Measurements from ENCODE around the gene AUTS2. TPM values are rescaled to one million over a fixed set of nuclear protein-coding genes. Genes with fewer than 3 reads are reported as not detected.

The AUTS2 gene
- total and polyA plus RNA-seq, 2 of the 8 experiments (the other 6 are each of a cell fraction or from before 2014, with no cell fraction given): 25.9 to 101 TPM

- H2BK15ac ChIP-seq (ENCODE audit: low read length): no peak overlapping the region
- H3K18ac ChIP-seq (ENCODE audit: extremely low read depth, low read length): no peak overlapping the region
- no peak overlapping the region for H4K8ac ChIP-seq (ENCODE audit: extremely low read depth, insufficient read depth, low read length)
- H4K91ac ChIP-seq (replicated peaks; ENCODE audit: insufficient read length, low read length): no peak overlapping the region
- H4K20me1 ChIP-seq (replicated peaks in 1 of 2; ENCODE audit: control insufficient read depth in 1 of 2, insufficient read depth in 2 of 2, low read length in 2 of 2): no peaks in the 10 kb centered on the region
- no peak overlapping the region for H4K5ac ChIP-seq (ENCODE audit: insufficient read length, low read depth, low read length)
- no peak overlapping the region for H3K4me3 ChIP-seq (ENCODE audit: extremely low read depth in 1 of 4, insufficient read depth in 2 of 4, low read depth in 3 of 4, low read length in 4 of 4)
- no peaks in the 10 kb centered on the region for H3K79me1 ChIP-seq (ENCODE audit: low read depth, low read length)
- no peaks in the 10 kb centered on the region for H3K36me3 ChIP-seq (ENCODE audit: control insufficient read depth in 2 of 4, insufficient read depth in 4 of 4, low read length in 3 of 4)
- H3K27me3 ChIP-seq (replicated peaks in 1 of 4; ENCODE audit: control insufficient read depth in 3 of 4, extremely low read depth in 1 of 4, insufficient read depth in 3 of 4, low read length in 3 of 4): no peaks in the 10 kb centered on the region
- no peak overlapping the region for H3K4ac ChIP-seq (replicated peaks; ENCODE audit: insufficient read length, low read depth, low read length)
- ChIA-PET CTCF (ENCODE audit: partially characterized antibody) (interaction anchor here (0.7 to 4.0 kb wide), 4 partner anchors 8 to 112 kb away, joined by 3 to 9 read pairs (median 4); no protein-coding TSS in a partner anchor), POLR2A (ENCODE audit: partially characterized antibody) (no interaction called here)
- H3K4me2 ChIP-seq (ENCODE audit: insufficient read depth in 1 of 2, low read depth in 2 of 2, low read length in 2 of 2): no peak overlapping the region
- 76% methylated on average over 1 of the region's 1 CpG; no CpG with 5 or more reads in 1 of the 2 experiments for WGBS, 2 experiments (ENCODE audit: extremely low coverage in 1 of 2, insufficient coverage in 1 of 2, insufficient read length in 1 of 2, insufficient replicate concordance in 2 of 2, low coverage in 1 of 2, low lambda C conversion rate in 2 of 2, missing lambda C conversion rate in 1 of 2)
- no peaks in the 10 kb centered on the region for H3K23me2 ChIP-seq (ENCODE audit: low read depth, low read length)
- DNase-seq (ENCODE audit: low read depth in 1 of 2, low spot score in 2 of 2) (no peak), FAIRE-seq (peak; percentile 13)
- no peak overlapping the region for H3K14ac ChIP-seq (ENCODE audit: insufficient read length)
- H3K27ac ChIP-seq (ENCODE audit: low read depth, low read length): no peak overlapping the region
- H2AK5ac ChIP-seq (ENCODE audit: low read depth, low read length): no peak overlapping the region
- no peaks in the 10 kb centered on the region for H3K79me2 ChIP-seq (ENCODE audit: control insufficient read depth in 1 of 2, insufficient read depth in 2 of 2, low read length in 2 of 2)
- no peak overlapping the region for H3K23ac ChIP-seq (ENCODE audit: insufficient read length)
- H2BK120ac ChIP-seq (replicated peaks; ENCODE audit: low read depth, low read length): no peak overlapping the region
- H2BK12ac ChIP-seq (ENCODE audit: low read depth, low read length): no peak overlapping the region
- no peak overlapping the region for H3K56ac ChIP-seq (replicated peaks; ENCODE audit: insufficient read length, low read depth, low read length)
- H2AFZ ChIP-seq (ENCODE audit: low read length): no peak overlapping the region
- H3K9ac ChIP-seq (replicated peaks in 1 of 4; ENCODE audit: extremely low read depth in 1 of 4, low read depth in 3 of 4, low read length in 3 of 4): no peak overlapping the region
- TF ChIP-seq NRF1 (IDR thresholded peaks at IDR 0.05; ENCODE audit: low read depth, low read length) (no peak), POU5F1 (IDR thresholded peaks at IDR 0.05; ENCODE audit: low read depth, low read length) (no peak), KDM4A (IDR thresholded peaks at IDR 0.05; ENCODE audit: low read depth, low read length, severe bottlenecking) (no peak), NANOG (IDR thresholded peaks at IDR 0.05; ENCODE audit: insufficient read depth, low read depth, low read length, poor library complexity, severe bottlenecking) (no peak), HDAC6 (IDR thresholded peaks at IDR 0.05; ENCODE audit: low read depth, low read length) (no peak), CEBPB (IDR thresholded peaks at IDR 0.05; ENCODE audit: low read depth, low read length) (no peak)
- no peaks in the 10 kb centered on the region for H3K9me3 ChIP-seq (ENCODE audit: insufficient read depth in 2 of 2, low read depth in 1 of 2, low read length in 1 of 2)
- H2BK20ac ChIP-seq (ENCODE audit: low read length): no peak overlapping the region
- peaks cover 0 to 12% (median 2%) of the 10 kb centered on the region in 4 experiments; a peak in 3 of 7 replicates for H3K4me1 ChIP-seq (replicated peaks in 1 of 4; ENCODE audit: control insufficient read depth in 3 of 4, insufficient read depth in 4 of 4, low read length in 3 of 4)
- H2BK5ac ChIP-seq (ENCODE audit: low read depth, low read length): no peak overlapping the region
Measured at GRCh38 chr7:70153933-70154332, 555.7 kb downstream of the AUTS2 start.
